KMS-11 (cell line): ENCODE measurements around the gene EGFL7.

Experiments used
- H2AFZ ChIP-seq: fragments of 200-600 bp; sonication (generic); 2 replicates; pipeline ENCODE4 v1.6.1; 2016; ENCODE audit warnings: antibody characterized with exemption, mixed run types, low read depth
- H3K27ac ChIP-seq: fragments of 200-600 bp; sonication (generic); 2 replicates; pipeline ENCODE4 v1.6.1; 2016; ENCODE audit warnings: mild to moderate bottlenecking, mixed run types
- H3K27me3 ChIP-seq: fragments of 200-600 bp; sonication (generic); 2 replicates; pipeline ENCODE4 v1.6.1; 2017; ENCODE audit warnings: mild to moderate bottlenecking, low read depth, mixed run types, moderate library complexity; ENCODE audit not compliant: insufficient read depth
- H3K36me3 ChIP-seq: fragments of 200-600 bp; sonication (generic); 2 replicates; pipeline ENCODE4 v1.6.1; 2017; ENCODE audit warnings: mild to moderate bottlenecking, mixed run types; ENCODE audit not compliant: insufficient read depth
- H3K4me1 ChIP-seq: fragments of 200-600 bp; sonication (generic); 2 replicates; pipeline ENCODE4 v1.6.1; 2016; ENCODE audit warnings: mild to moderate bottlenecking, low read depth, mixed run types; ENCODE audit not compliant: poor library complexity, severe bottlenecking
- H3K4me2 ChIP-seq: fragments of 200-600 bp; sonication (generic); 2 replicates; pipeline ENCODE4 v1.7.0; 2016; ENCODE audit warnings: mild to moderate bottlenecking, mixed run types
- H3K4me3 ChIP-seq: fragments of 200-600 bp; sonication (generic); IDR thresholded peaks from 2 replicates; pipeline ENCODE4 v1.6.1; 2017; ENCODE audit warnings: low read depth, low read length, mixed read lengths; ENCODE audit not compliant: insufficient read depth
- H3K79me2 ChIP-seq: fragments of 200-600 bp; sonication (generic); 2 replicates; pipeline ENCODE4 v1.6.1; 2016; ENCODE audit warnings: low read depth, mixed run types; ENCODE audit not compliant: insufficient read depth
- H3K9ac ChIP-seq: fragments of 200-600 bp; sonication (generic); 2 replicates; pipeline ENCODE4 v1.6.1; 2016; ENCODE audit warnings: mild to moderate bottlenecking, mixed run types
- H4K20me1 ChIP-seq: fragments of 200-600 bp; sonication (generic); 2 replicates; pipeline ENCODE4 v1.6.1; 2016; ENCODE audit warnings: mild to moderate bottlenecking, mixed run types; ENCODE audit not compliant: insufficient read depth
- TF ChIP-seq, protein P1 (sequence below): fragments of 200-600 bp; sonication (generic); conservative IDR thresholded peaks from 2 replicates; pipeline ENCODE4 v1.6.1; 2017; ENCODE audit warnings: low read depth, mild to moderate bottlenecking, antibody characterized with exemption, low read length, moderate library complexity, mixed read lengths

The EGFL7 gene

GRCh38 chr9:136618580-136619547, 43.9 kb upstream of the EGFL7 start:
- Histone ChIP-seq H2AFZ (no peak overlapping the region), H3K36me3 (no peaks in the 10 kb centered on the region), H3K79me2 (no peaks in the 10 kb centered on the region), H3K4me3 (no peak overlapping the region), H3K27ac (no peak overlapping the region), H3K27me3 (peaks cover 100% of the 10 kb centered on the region), H3K4me1 (no peaks in the 10 kb centered on the region), H3K4me2 (no peak overlapping the region), H4K20me1 (no peaks in the 10 kb centered on the region), H3K9ac (no peak overlapping the region)
- TF ChIP-seq, protein P1, sequence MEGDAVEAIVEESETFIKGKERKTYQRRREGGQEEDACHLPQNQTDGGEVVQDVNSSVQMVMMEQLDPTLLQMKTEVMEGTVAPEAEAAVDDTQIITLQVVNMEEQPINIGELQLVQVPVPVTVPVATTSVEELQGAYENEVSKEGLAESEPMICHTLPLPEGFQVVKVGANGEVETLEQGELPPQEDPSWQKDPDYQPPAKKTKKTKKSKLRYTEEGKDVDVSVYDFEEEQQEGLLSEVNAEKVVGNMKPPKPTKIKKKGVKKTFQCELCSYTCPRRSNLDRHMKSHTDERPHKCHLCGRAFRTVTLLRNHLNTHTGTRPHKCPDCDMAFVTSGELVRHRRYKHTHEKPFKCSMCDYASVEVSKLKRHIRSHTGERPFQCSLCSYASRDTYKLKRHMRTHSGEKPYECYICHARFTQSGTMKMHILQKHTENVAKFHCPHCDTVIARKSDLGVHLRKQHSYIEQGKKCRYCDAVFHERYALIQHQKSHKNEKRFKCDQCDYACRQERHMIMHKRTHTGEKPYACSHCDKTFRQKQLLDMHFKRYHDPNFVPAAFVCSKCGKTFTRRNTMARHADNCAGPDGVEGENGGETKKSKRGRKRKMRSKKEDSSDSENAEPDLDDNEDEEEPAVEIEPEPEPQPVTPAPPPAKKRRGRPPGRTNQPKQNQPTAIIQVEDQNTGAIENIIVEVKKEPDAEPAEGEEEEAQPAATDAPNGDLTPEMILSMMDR = no peak

DNA sequence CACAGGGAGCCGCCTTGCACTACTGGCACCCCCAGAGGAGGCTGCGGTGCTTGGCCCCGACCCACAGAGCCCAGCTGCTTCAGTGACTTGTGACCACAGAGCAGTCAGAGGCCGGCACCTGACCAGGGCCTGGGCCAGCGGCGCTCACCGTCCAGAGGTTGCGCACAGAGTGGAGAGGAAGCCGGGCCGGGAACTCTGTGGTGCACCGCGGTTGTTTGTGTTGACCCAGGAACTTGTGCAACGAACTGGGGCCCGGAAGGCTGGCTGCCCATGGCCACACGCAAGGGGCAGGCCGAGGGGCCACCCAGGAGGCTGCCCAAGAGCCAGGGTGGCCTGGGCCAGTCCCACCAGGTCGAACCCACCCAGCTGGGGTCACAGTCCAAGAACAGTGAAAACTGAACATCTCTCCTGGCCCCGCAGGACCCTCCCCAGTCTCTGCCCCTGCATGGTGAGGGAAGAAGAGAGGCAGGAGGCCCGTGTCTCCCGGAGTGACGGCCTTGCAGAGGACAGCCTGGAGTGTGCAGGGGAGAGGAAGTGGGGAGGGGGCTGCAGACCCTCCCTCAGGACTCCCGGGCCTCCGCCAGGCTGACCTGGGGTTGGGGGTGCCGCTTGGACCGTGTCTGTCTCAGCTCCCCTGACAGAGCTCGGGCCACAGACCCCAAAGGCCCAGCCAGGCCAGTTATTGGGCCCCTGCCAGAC, 42.8 kb upstream of the EGFL7 start:
- peaks cover 100% of the 10 kb centered on the region for H3K27me3 ChIP-seq
- no peaks in the 10 kb centered on the region for H3K4me1 ChIP-seq
- no peak overlapping the region for H3K27ac ChIP-seq
- no peaks in the 10 kb centered on the region for H4K20me1 ChIP-seq
- H3K4me3 ChIP-seq = no peak overlapping the region
- no peak overlapping the region for H3K4me2 ChIP-seq
- no peaks in the 10 kb centered on the region for H3K79me2 ChIP-seq
- H2AFZ ChIP-seq = no peak overlapping the region
- H3K9ac ChIP-seq = no peak overlapping the region
- TF ChIP-seq, protein P1 = no peak
- H3K36me3 ChIP-seq = no peaks in the 10 kb centered on the region

GRCh38 chr9:136620441-136621018, 42.2 kb upstream of the EGFL7 start:
- H3K9ac ChIP-seq = no peak overlapping the region
- no peaks in the 10 kb centered on the region for H4K20me1 ChIP-seq
- H2AFZ ChIP-seq = no peak overlapping the region
- H3K79me2 ChIP-seq = no peaks in the 10 kb centered on the region
- no peak overlapping the region for H3K27ac ChIP-seq
- no peaks in the 10 kb centered on the region for H3K36me3 ChIP-seq
- no peak overlapping the region for H3K4me3 ChIP-seq
- no peak overlapping the region for H3K4me2 ChIP-seq
- TF ChIP-seq, protein P1 = no peak
- H3K4me1 ChIP-seq = no peaks in the 10 kb centered on the region
- H3K27me3 ChIP-seq = peaks cover 100% of the 10 kb centered on the region

GRCh38 chr9:136621019-136621733, 41.5 kb upstream of the EGFL7 start:
- Histone ChIP-seq H3K36me3 (no peaks in the 10 kb centered on the region), H3K79me2 (no peaks in the 10 kb centered on the region), H3K4me1 (no peaks in the 10 kb centered on the region), H4K20me1 (no peaks in the 10 kb centered on the region), H3K4me2 (no peak overlapping the region), H2AFZ (no peak overlapping the region), H3K9ac (no peak overlapping the region), H3K27ac (no peak overlapping the region), H3K27me3 (peaks cover 100% of the 10 kb centered on the region), H3K4me3 (no peak overlapping the region)
- TF ChIP-seq, protein P1 = no peak
